ENCODE data around the gene ENDOD1. TPM values are rescaled to one million over a fixed set of nuclear protein-coding genes. Genes with fewer than 3 reads are reported as not detected.

ENDOD1 gene
- total and polyA plus RNA-seq, 7 donors, result 7.8 to 31.4 (median 20.4) TPM

GRCh38 chr11:95074792-95075563 lies 14.7 kb upstream of the ENDOD1 start:
- no peak for TF ChIP-seq CTCF (IDR thresholded peaks at IDR 0.05)
- TF ChIP-seq POLR2A (IDR thresholded peaks at IDR 0.05), result no peak
- no peak for TF ChIP-seq POLR2AphosphoS5 (IDR thresholded peaks at IDR 0.05)
- no peak for TF ChIP-seq EP300 (IDR thresholded peaks at IDR 0.05)
- intact Hi-C loops (cut with DNase I), result no loop called here
- H3K4me3 ChIP-seq, result no peak overlapping the region
- no peak for DNase-seq
- H3K4me1 ChIP-seq, result peaks cover 0 to 9% (median 3%) of the 10 kb centered on the region in 4 donors
- H3K27ac ChIP-seq, result peak overlapping the region in 1 of 4 donors; percentile 27
- no peaks in the 10 kb centered on the region for H3K9me3 ChIP-seq
- H3K27me3 ChIP-seq, result no peaks in the 10 kb centered on the region
- H3K36me3 ChIP-seq, result no peaks in the 10 kb centered on the region
- 20 to 50% methylated on average over 8 of the region's 8 CpGs for WGBS, 2 donors

- intact Hi-C loops (cut with DNase I), result no loop called here
Observed at GRCh38 chr11:95076416-95076815, 13.2 kb upstream of the ENDOD1 start.

GRCh38 chr11:95076981-95077380 lies 12.7 kb upstream of the ENDOD1 start:
- no peak for DNase-seq
- H3K4me3 ChIP-seq, result no peak overlapping the region
- no peaks in the 10 kb centered on the region for H3K27me3 ChIP-seq
- H3K9me3 ChIP-seq, result no peaks in the 10 kb centered on the region
- no peaks in the 10 kb centered on the region for H3K36me3 ChIP-seq
- no peak overlapping the region for H3K27ac ChIP-seq
- intact Hi-C loops (cut with DNase I), result no loop called here
- peaks cover 0 to 8% (median 2%) of the 10 kb centered on the region in 4 donors for H3K4me1 ChIP-seq
- no peak for TF ChIP-seq POLR2A (IDR thresholded peaks at IDR 0.05)
- no peak for TF ChIP-seq EP300 (IDR thresholded peaks at IDR 0.05)
- no peak for TF ChIP-seq CTCF (IDR thresholded peaks at IDR 0.05)
- no peak for TF ChIP-seq POLR2AphosphoS5 (IDR thresholded peaks at IDR 0.05)

More at GRCh38 chr11:95076416-95076815, 13.2 kb upstream of the ENDOD1 start:
- peaks cover 0 to 8% (median 2%) of the 10 kb centered on the region in 4 donors for H3K4me1 ChIP-seq
- H3K4me3 ChIP-seq, result no peak overlapping the region
- no peaks in the 10 kb centered on the region for H3K9me3 ChIP-seq
- DNase-seq, result no peak
- TF ChIP-seq EP300 (IDR thresholded peaks at IDR 0.05) (no peak), POLR2AphosphoS5 (IDR thresholded peaks at IDR 0.05) (peak in 1 of 4 donors; percentile 14)
- H3K27me3 ChIP-seq, result no peaks in the 10 kb centered on the region
- H3K36me3 ChIP-seq, result no peaks in the 10 kb centered on the region
- H3K27ac ChIP-seq, result peak overlapping the region in 1 of 4 donors; percentile 31
- 1 to 10% methylated on average over 1 of the region's 1 CpG for WGBS, 2 donors

GRCh38 chr11:95078526-95078925 lies 11.1 kb upstream of the ENDOD1 start:
- no peak for DNase-seq
- TF ChIP-seq CTCF (IDR thresholded peaks at IDR 0.05) (no peak), POLR2A (IDR thresholded peaks at IDR 0.05) (no peak), POLR2AphosphoS5 (IDR thresholded peaks at IDR 0.05) (no peak), EP300 (IDR thresholded peaks at IDR 0.05) (no peak)
- 52 to 73% methylated on average over 1 of the region's 1 CpG for WGBS, 2 donors
- Histone ChIP-seq H3K36me3 (no peaks in the 10 kb centered on the region), H3K4me3 (no peak overlapping the region), H3K9me3 (no peaks in the 10 kb centered on the region), H3K27ac (no peak overlapping the region), H3K27me3 (no peaks in the 10 kb centered on the region), H3K4me1 (peaks cover 0 to 8% (median 2%) of the 10 kb centered on the region in 4 donors)
- intact Hi-C loops (cut with DNase I), result no loop called here

GRCh38 chr11:95081010-95081409 lies 8.6 kb upstream of the ENDOD1 start:
- Histone ChIP-seq H3K27ac (peak overlapping the region in 2 of 4 donors; percentile 29 to 42), H3K4me1 (no peaks in the 10 kb centered on the region), H3K27me3 (no peaks in the 10 kb centered on the region), H3K9me3 (no peaks in the 10 kb centered on the region), H3K4me3 (no peak overlapping the region), H3K36me3 (no peaks in the 10 kb centered on the region)
- TF ChIP-seq POLR2AphosphoS5 (IDR thresholded peaks at IDR 0.05) (no peak), EP300 (IDR thresholded peaks at IDR 0.05) (no peak), CTCF (IDR thresholded peaks at IDR 0.05) (no peak), POLR2A (IDR thresholded peaks at IDR 0.05) (no peak)
- no peak for DNase-seq
- 75% methylated on average over 5 of the region's 5 CpGs for WGBS, 2 donors
- intact Hi-C loops (cut with DNase I), result no loop called here

All from sigmoid colon (tissue), 7 donors.